Vagina (tissue), 2 donors: ENCODE data around the gene LYL1.
A peak's percentile ranks its signal among the peaks of the same experiment; 100 is the strongest.

Experiments used
- CTCF ChIP-seq, 3 experiments: fragments of 450-650 bp in 2 of 3; fragments of 200-600 bp in 1 of 3; sonication (generic) in 1 of 3; IDR thresholded peaks; one replicate each; pipeline ENCODE4 v1.5.1; 2017 to 2019; ENCODE audit warnings: antibody characterized with exemption in 3 of 3, mild to moderate bottlenecking in 2 of 3, moderate library complexity in 2 of 3
- POLR2A ChIP-seq, 2 donors: fragments of 450-650 bp; IDR thresholded peaks; one replicate each; pipeline ENCODE4 v1.6.1; 2017; ENCODE audit warnings: antibody characterized with exemption in 2 of 2, mild to moderate bottlenecking in 2 of 2, moderate library complexity in 2 of 2
- POLR2AphosphoS5 ChIP-seq, 2 donors: sonication (generic); formaldehyde crosslinking; IDR thresholded peaks; one replicate each; pipeline ENCODE4 v1.9.0; 2017; ENCODE audit warnings: antibody characterized with exemption in 2 of 2, mild to moderate bottlenecking in 2 of 2, low read depth in 1 of 2; ENCODE audit not compliant: insufficient read depth in 1 of 2

GRCh38 chr19:13151605-13152355 lies 49.1 kb upstream of the LYL1 start:
- no peak for TF ChIP-seq CTCF (IDR thresholded peaks at IDR 0.05)
- TF ChIP-seq POLR2AphosphoS5 (IDR thresholded peaks at IDR 0.05; ENCODE audit: insufficient read depth in 1 of 2, low read depth in 1 of 2) = peak; percentile 90 to 94
- TF ChIP-seq POLR2A (IDR thresholded peaks at IDR 0.05) = peak in 1 of 2 donors; percentile 99
